Mesodermal cell (in vitro differentiated cells): ENCODE results near the gene ITGA11.
A peak's percentile ranks its signal among the peaks of the same experiment; 100 is the strongest.

Experiments used
- H3K27ac ChIP-seq: 2 replicates; pipeline ENCODE4 v1.7.0; 2013; ENCODE audit warnings: mild to moderate bottlenecking, low read depth, low read length, moderate library complexity; ENCODE audit not compliant: severe bottlenecking
- H3K36me3 ChIP-seq: 2 replicates; pipeline ENCODE4 v1.7.1; 2013; ENCODE audit warnings: mild to moderate bottlenecking, low read length, moderate library complexity; ENCODE audit not compliant: control insufficient read depth, insufficient read depth
- H3K4me1 ChIP-seq: one replicate; pipeline ENCODE4 v1.7.1; 2013; ENCODE audit warnings: mild to moderate bottlenecking, low read length; ENCODE audit not compliant: insufficient read depth, control insufficient read depth, poor library complexity, severe bottlenecking
- H3K4me3 ChIP-seq: 2 replicates; pipeline ENCODE4 v1.7.0; 2013; ENCODE audit warnings: low read length, control low read depth, mild to moderate bottlenecking; ENCODE audit not compliant: insufficient read depth, poor library complexity, severe bottlenecking; ENCODE audit errors: extremely low read depth
- H3K9me3 ChIP-seq: 2 replicates; pipeline ENCODE4 v1.7.1; 2013; ENCODE audit warnings: mild to moderate bottlenecking, low read length, moderate library complexity; ENCODE audit not compliant: control insufficient read depth
- WGBS, 2 experiments: methylation state at CpG; one replicate each; pipeline ENCODE4 v1.1.5; 2013; ENCODE audit warnings: missing lambda C conversion rate in 2 of 2; ENCODE audit not compliant: insufficient coverage in 2 of 2; 5-methylcytosine and 5-hydroxymethylcytosine counted together

Gene ITGA11

DNA sequence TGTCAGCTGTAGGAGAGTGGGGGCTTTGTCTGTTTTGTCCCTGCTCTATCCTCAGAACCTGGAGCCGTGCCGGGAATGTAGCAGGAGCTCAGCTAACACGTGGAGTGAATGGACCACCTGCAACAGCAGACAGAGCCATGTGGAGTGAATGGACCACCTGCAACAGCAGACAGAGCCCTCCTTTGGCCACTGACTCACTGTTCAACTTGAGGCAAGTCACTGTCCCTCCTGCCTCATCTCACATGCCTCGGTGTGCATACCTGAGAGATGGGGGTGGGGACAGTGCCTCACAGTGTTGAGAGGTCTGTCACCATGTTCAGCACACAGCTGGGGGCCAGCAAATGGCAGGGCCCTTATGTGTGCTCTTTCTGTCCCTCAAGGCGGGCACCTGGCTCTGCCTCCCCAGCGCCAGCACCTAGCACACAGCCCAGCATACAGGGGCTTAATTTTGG is 126.5 kb downstream of the ITGA11 start:
- H3K27ac ChIP-seq = peak overlapping the region; percentile 42
- H3K9me3 ChIP-seq = no peaks in the 10 kb centered on the region
- H3K4me3 ChIP-seq = no peak overlapping the region
- no peaks in the 10 kb centered on the region for H3K36me3 ChIP-seq
- peaks cover 24% of the 10 kb centered on the region for H3K4me1 ChIP-seq
- WGBS, 2 experiments = 81 to 85% methylated on average over 5 of the region's 6 CpGs

GRCh38 chr15:68304589-68305337 is 127.2 kb downstream of the ITGA11 start:
- Histone ChIP-seq H3K9me3 (no peaks in the 10 kb centered on the region), H3K36me3 (peaks cover 1% of the 10 kb centered on the region), H3K4me3 (no peak overlapping the region), H3K27ac (peak overlapping the region; percentile 42), H3K4me1 (peaks cover 24% of the 10 kb centered on the region)
- WGBS, 2 experiments = 61 to 65% methylated on average over 15 of the region's 15 CpGs

- WGBS, 2 experiments = 83 to 85% methylated on average over 12 to 13 of the region's 15 CpGs
- Histone ChIP-seq H3K9me3 (no peaks in the 10 kb centered on the region), H3K27ac (peak overlapping the region; percentile 42), H3K36me3 (peaks cover 3% of the 10 kb centered on the region), H3K4me1 (peaks cover 24% of the 10 kb centered on the region), H3K4me3 (no peak overlapping the region)
These were observed 128.2 kb downstream of the ITGA11 start for GRCh38 chr15:68303560-68304436.

DNA sequence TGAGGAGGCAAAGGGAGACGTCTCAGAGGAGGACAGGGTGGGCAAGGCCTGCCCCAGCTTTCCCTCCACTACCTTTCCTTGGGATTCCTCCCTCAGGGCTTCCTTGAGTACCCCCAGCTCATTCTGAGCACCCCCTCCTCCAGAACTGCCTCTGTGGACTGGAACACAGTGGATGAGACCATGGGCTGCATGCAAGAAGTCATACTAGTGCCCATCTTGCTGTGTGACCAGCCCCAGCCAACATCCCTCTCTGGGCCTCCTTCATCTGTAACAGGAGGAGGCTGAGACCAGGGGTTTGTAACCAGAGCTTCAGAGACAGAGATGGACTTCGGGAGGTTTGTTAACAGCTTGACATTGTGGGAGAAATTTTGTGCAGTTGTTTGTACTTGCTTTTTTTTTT is 128.8 kb downstream of the ITGA11 start:
- WGBS, 2 experiments = 80% methylated on average over 1 of the region's 2 CpGs; no CpG with 5 or more reads in 1 of the 2 experiments
- Histone ChIP-seq H3K27ac (no peak overlapping the region), H3K4me1 (peaks cover 24% of the 10 kb centered on the region), H3K4me3 (no peak overlapping the region), H3K9me3 (no peaks in the 10 kb centered on the region), H3K36me3 (peaks cover 5% of the 10 kb centered on the region)

GRCh38 chr15:68302729-68303128 is 129.2 kb downstream of the ITGA11 start:
- H3K27ac ChIP-seq = no peak overlapping the region
- peaks cover 9% of the 10 kb centered on the region for H3K36me3 ChIP-seq
- WGBS, 2 experiments = 87 to 100% methylated on average over 3 to 5 of the region's 6 CpGs
- no peaks in the 10 kb centered on the region for H3K9me3 ChIP-seq
- H3K4me3 ChIP-seq = no peak overlapping the region
- peaks cover 24% of the 10 kb centered on the region for H3K4me1 ChIP-seq

- Histone ChIP-seq H3K4me1 (peaks cover 24% of the 10 kb centered on the region), H3K9me3 (no peaks in the 10 kb centered on the region), H3K27ac (no peak overlapping the region), H3K4me3 (no peak overlapping the region), H3K36me3 (peaks cover 15% of the 10 kb centered on the region)
- 90 to 96% methylated on average over 8 of the region's 8 CpGs for WGBS, 2 experiments
These were observed 130.7 kb downstream of the ITGA11 start for GRCh38 chr15:68301301-68301700.

DNA sequence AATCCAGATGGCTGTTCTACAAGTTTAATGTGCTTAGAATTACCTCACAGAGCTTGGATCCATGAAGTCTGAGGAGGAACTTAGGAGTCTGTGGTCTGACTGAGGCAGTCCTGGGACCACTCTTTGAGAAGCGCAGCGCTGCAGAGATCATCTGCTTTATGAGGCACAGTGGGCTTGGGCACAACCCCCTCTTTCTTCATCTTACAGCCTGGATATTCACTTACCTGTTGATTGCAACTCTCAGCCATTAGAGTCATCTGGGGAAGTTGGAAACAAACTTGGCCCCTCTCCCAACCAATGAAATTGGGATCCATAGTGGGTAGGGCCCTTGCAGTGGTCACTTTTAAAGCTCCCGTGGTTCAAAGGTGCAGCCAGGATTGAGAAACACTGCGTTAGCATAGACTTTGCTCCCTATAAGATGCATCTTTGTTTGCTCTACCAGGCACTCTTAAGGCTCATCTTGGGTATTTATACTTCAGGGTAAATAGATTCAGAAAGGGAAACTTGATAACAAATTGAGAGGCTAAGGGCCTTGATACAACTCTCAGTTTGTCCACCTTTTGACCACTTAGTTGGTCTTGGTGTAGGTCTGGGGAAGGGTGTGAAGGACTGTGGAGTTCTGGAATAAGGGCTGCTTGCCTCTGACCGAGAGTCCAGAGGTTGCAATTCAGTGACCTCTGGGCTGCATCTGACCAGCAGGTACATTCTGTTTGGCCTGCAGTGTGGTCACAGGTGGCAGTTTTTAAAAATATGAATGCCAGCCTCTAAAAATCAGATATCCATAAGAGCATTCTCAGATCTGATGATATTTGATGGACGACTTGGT is 131.6 kb downstream of the ITGA11 start:
- H3K36me3 ChIP-seq = peaks cover 15% of the 10 kb centered on the region

GRCh38 chr15:68299436-68299835 is 132.5 kb downstream of the ITGA11 start:
- Histone ChIP-seq H3K4me1 (peaks cover 12% of the 10 kb centered on the region), H3K4me3 (no peak overlapping the region), H3K9me3 (no peaks in the 10 kb centered on the region), H3K27ac (no peak overlapping the region), H3K36me3 (peaks cover 19% of the 10 kb centered on the region)
- 96 to 98% methylated on average over 3 to 5 of the region's 5 CpGs for WGBS, 2 experiments

More for the DNA sequence above, 131.6 kb downstream of the ITGA11 start:
- peaks cover 21% of the 10 kb centered on the region for H3K4me1 ChIP-seq
- no peaks in the 10 kb centered on the region for H3K9me3 ChIP-seq
- no peak overlapping the region for H3K4me3 ChIP-seq
- WGBS, 2 experiments = 92 to 93% methylated on average over 2 to 3 of the region's 6 CpGs
- no peak overlapping the region for H3K27ac ChIP-seq

GRCh38 chr15:68298882-68299381 is 133.0 kb downstream of the ITGA11 start:
- Histone ChIP-seq H3K9me3 (no peaks in the 10 kb centered on the region), H3K27ac (no peak overlapping the region), H3K4me3 (no peak overlapping the region), H3K36me3 (peaks cover 22% of the 10 kb centered on the region), H3K4me1 (peaks cover 8% of the 10 kb centered on the region)
- 98% methylated on average over 5 to 6 of the region's 6 CpGs for WGBS, 2 experiments

DNA sequence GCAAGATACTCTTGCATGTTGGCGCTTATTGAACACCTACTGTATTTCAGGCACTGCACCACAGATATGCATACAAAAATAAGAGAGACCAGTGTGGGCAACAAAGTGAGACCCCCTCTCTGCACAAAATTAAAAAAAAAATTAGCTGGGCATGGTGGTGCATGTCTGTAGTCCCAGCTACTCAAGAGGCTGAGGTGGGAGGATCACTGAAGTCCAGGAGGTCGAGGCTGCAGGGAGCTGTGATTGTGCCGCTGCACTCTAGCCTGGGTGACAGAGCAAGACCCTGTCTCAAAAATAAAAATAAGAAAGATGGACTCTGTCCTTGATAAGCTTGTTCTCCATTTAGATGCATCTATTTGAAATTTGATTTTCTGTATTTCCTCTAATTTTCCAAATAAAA is 133.6 kb downstream of the ITGA11 start:
- H3K9me3 ChIP-seq = no peaks in the 10 kb centered on the region
- 83 to 85% methylated on average over 2 of the region's 3 CpGs for WGBS, 2 experiments
- peaks cover 25% of the 10 kb centered on the region for H3K36me3 ChIP-seq
- H3K4me1 ChIP-seq = peaks cover 4% of the 10 kb centered on the region
- no peak overlapping the region for H3K4me3 ChIP-seq
- H3K27ac ChIP-seq = no peak overlapping the region
